SK-N-SH (cell line): Measurements from ENCODE around the gene ATP6V1F. TPM values are rescaled to one million over a fixed set of nuclear protein-coding genes. Genes with fewer than 3 reads are reported as not detected.

Source experiments
- CTCF ChIA-PET: fragments of 300-600, 350-600 bp; formaldehyde crosslinking; extraction: SDS; loops from one replicate; lab custom pipeline; 2021; lab: Yijun Ruan, JAX
- POLR2A ChIA-PET: fragments of 350-600 bp; sonication (Branson Sonifier 250); formaldehyde crosslinking; extraction: SDS; loops from one replicate; lab custom pipeline; 2020; ENCODE audit warnings: antibody characterized with exemption, inconsistent platforms; lab: Yijun Ruan, JAX
- DNase-seq: peaks from one replicate; pipeline ENCODE4 v3.0.0; 2012
- H2AFZ ChIP-seq: fragments of 200-600 bp; sonication (generic); 2 replicates; pipeline ENCODE4 v1.8.1; 2016; ENCODE audit warnings: antibody characterized with exemption, mild to moderate bottlenecking, low read depth
- H3F3A ChIP-seq: fragments of 200-600 bp; sonication (generic); replicated peaks from 2 replicates; pipeline ENCODE3; 2016; ENCODE audit warnings: antibody characterized with exemption, mild to moderate bottlenecking; ENCODE audit not compliant: insufficient read depth
- H3K27ac ChIP-seq, 2 experiments: fragments of 200-500 bp in 1 of 2; fragments of 200-600 bp in 1 of 2; sonication (Bioruptor generic) in 1 of 2; sonication (generic), shearing (Covaris generic) in 1 of 2; 2 replicates each; pipeline versions ENCODE4 v1.5.1 to v1.6.1; 2014 to 2016; ENCODE audit warnings: low read depth in 2 of 2, inconsistent platforms in 1 of 2, low read length in 1 of 2, mild to moderate bottlenecking in 1 of 2, mixed read lengths in 1 of 2
- H3K27me3 ChIP-seq: fragments of 200-600 bp; sonication (generic), shearing (Covaris generic); 2 replicates; pipeline ENCODE4 v1.6.1; 2016; ENCODE audit warnings: mixed run types; ENCODE audit not compliant: insufficient read depth
- H3K36me3 ChIP-seq, 2 experiments: fragments of 200-500 bp in 1 of 2; fragments of 200-600 bp in 1 of 2; sonication (Bioruptor generic) in 1 of 2; sonication (generic) in 1 of 2; replicated peaks in 1 of 2; 2 replicates each; pipeline versions ENCODE3 to v1.5.1; 2014 to 2016; ENCODE audit warnings: low read length in 1 of 2, mild to moderate bottlenecking in 1 of 2; ENCODE audit not compliant: insufficient read depth in 2 of 2, control insufficient read depth in 1 of 2
- H3K4me1 ChIP-seq, 2 experiments: fragments of 200-500 bp in 1 of 2; fragments of 200-600 bp in 1 of 2; sonication (Bioruptor generic) in 1 of 2; sonication (generic), shearing (Covaris generic) in 1 of 2; 2 replicates each; pipeline versions ENCODE4 v1.5.1 to v1.6.1; 2014 to 2016; ENCODE audit warnings: low read depth in 1 of 2, low read length in 1 of 2, mixed run types in 1 of 2; ENCODE audit not compliant: insufficient read depth in 2 of 2, control insufficient read depth in 1 of 2
- H3K4me2 ChIP-seq: fragments of 200-600 bp; sonication (generic), shearing (Covaris generic); 2 replicates; pipeline ENCODE4 v1.6.1; 2017; ENCODE audit warnings: mixed run types
- H3K4me3 ChIP-seq, 2 experiments: fragments of 200-500 bp in 1 of 2; fragments of 200-600 bp in 1 of 2; sonication (Bioruptor generic) in 1 of 2; sonication (generic), shearing (Covaris generic) in 1 of 2; 2 replicates each; pipeline versions ENCODE4 v1.5.1 to v1.8.1; 2014 to 2016; ENCODE audit warnings: low read depth in 2 of 2, inconsistent platforms in 1 of 2, low read length in 1 of 2, mild to moderate bottlenecking in 1 of 2, mixed read lengths in 1 of 2, moderate library complexity in 1 of 2
- H3K79me2 ChIP-seq: fragments of 200-600 bp; sonication (generic); 2 replicates; pipeline ENCODE4 v1.8.1; 2017; ENCODE audit warnings: mild to moderate bottlenecking; ENCODE audit not compliant: insufficient read depth
- H3K9ac ChIP-seq: fragments of 200-600 bp; sonication (generic); 2 replicates; pipeline ENCODE4 v1.6.1; 2017; ENCODE audit warnings: mixed run types
- H3K9me2 ChIP-seq: fragments of 200-600 bp; sonication (generic); 2 replicates; pipeline ENCODE4 v1.6.1; 2017; ENCODE audit warnings: mixed run types
- H3K9me3 ChIP-seq: fragments of 200-600 bp; sonication (generic); 2 replicates; pipeline ENCODE4 v1.6.1; 2017; ENCODE audit warnings: mixed run types, mild to moderate bottlenecking, moderate library complexity
- H4K20me1 ChIP-seq: fragments of 200-600 bp; sonication (generic); 2 replicates; pipeline ENCODE4 v1.6.1; 2017; ENCODE audit warnings: mild to moderate bottlenecking, mixed run types; ENCODE audit not compliant: insufficient read depth
- ELF1 ChIP-seq: IDR thresholded peaks from 2 replicates; pipeline ENCODE4 v1.4.0; 2012
- FOSL2 ChIP-seq: IDR thresholded peaks from 2 replicates; pipeline ENCODE4 v1.4.0; 2012; ENCODE audit warnings: low read depth, mild to moderate bottlenecking, moderate library complexity, borderline replicate concordance
- FOXJ3 ChIP-seq: sonication (generic); formaldehyde crosslinking; IDR thresholded peaks from 2 replicates; pipeline ENCODE4 v1.5.1; 2020; ENCODE audit warnings: mild to moderate bottlenecking, missing genetic modification reagents
- FOXM1 ChIP-seq: IDR thresholded peaks from 2 replicates; pipeline ENCODE4 v1.4.0; 2012; ENCODE audit warnings: low read depth, mild to moderate bottlenecking
- GABPA ChIP-seq: IDR thresholded peaks from 2 replicates; pipeline ENCODE4 v1.4.0; 2012; ENCODE audit warnings: low read depth, mild to moderate bottlenecking
- NFIC ChIP-seq: IDR thresholded peaks from 2 replicates; pipeline ENCODE4 v1.4.0; 2012; ENCODE audit warnings: borderline replicate concordance
- NRF1 ChIP-seq: IDR thresholded peaks from 2 replicates; pipeline ENCODE4 v1.6.1; 2012; ENCODE audit warnings: low read depth, mild to moderate bottlenecking, low read length
- POLR2AphosphoS5 ChIP-seq: IDR thresholded peaks from 2 replicates; pipeline ENCODE4 v1.6.1; 2012; ENCODE audit warnings: low read depth, low read length
- RCOR1 ChIP-seq: fragments of 150-350 bp; IDR thresholded peaks from 2 replicates; pipeline ENCODE4 v1.6.1; 2017; ENCODE audit warnings: antibody characterized with exemption, low read length
- RFX5 ChIP-seq: IDR thresholded peaks from 2 replicates; pipeline ENCODE4 v1.6.1; 2012; ENCODE audit warnings: mild to moderate bottlenecking, improper control_type of control experiment, low read length
- RXRA ChIP-seq: IDR thresholded peaks from 2 replicates; pipeline ENCODE4 v1.4.0; 2012; ENCODE audit warnings: low read depth, mild to moderate bottlenecking, borderline replicate concordance
- SIN3A ChIP-seq: IDR thresholded peaks from 2 replicates; pipeline ENCODE4 v1.6.1; 2012; ENCODE audit warnings: low read depth, mild to moderate bottlenecking, low read length, moderate library complexity, borderline replicate concordance
- SMC3 ChIP-seq: IDR thresholded peaks from 2 replicates; pipeline ENCODE4 v1.6.1; 2012; ENCODE audit warnings: low read depth, low read length, improper control_type of control experiment
- TAF1 ChIP-seq: IDR thresholded peaks from 2 replicates; pipeline ENCODE4 v1.6.1; 2012; ENCODE audit warnings: low read depth, mild to moderate bottlenecking, low read length, moderate library complexity, borderline replicate concordance
- TCF12 ChIP-seq: IDR thresholded peaks from 2 replicates; pipeline ENCODE4 v1.4.0; 2012
- TEAD4 ChIP-seq: IDR thresholded peaks from 2 replicates; pipeline ENCODE4 v1.4.0; 2012; ENCODE audit warnings: mild to moderate bottlenecking, borderline replicate concordance; ENCODE audit not compliant: insufficient read depth
- YY1 ChIP-seq: IDR thresholded peaks from 2 replicates; pipeline ENCODE4 v1.4.0; 2012; ENCODE audit warnings: low read depth, mild to moderate bottlenecking
- WGBS: methylation state at CpG from one replicate; pipeline ENCODE4 v1.1.6; 2017; ENCODE audit warnings: low lambda C conversion rate; 5-methylcytosine and 5-hydroxymethylcytosine counted together
- polyA plus RNA-seq, 3 experiments: library from polyadenylated mRNA; depleted of rRNA; stranded (reverse); fragments of >200 nt; gene quantifications; 2 replicates each; pipeline ENCODE4 v1.2.3, GENCODE V29; 2012
- TF ChIP-seq, protein P1 (sequence below): IDR thresholded peaks from 2 replicates; pipeline ENCODE4 v1.4.0; 2012; ENCODE audit warnings: low read depth
- TF ChIP-seq, protein P2 (sequence below): IDR thresholded peaks from 2 replicates; pipeline ENCODE4; 2012
- TF ChIP-seq, protein P3 (sequence below): fragments of 150-350 bp; IDR thresholded peaks from 2 replicates; pipeline ENCODE4 v1.6.1; 2016; ENCODE audit warnings: mild to moderate bottlenecking, low read depth, low read length
- TF ChIP-seq, protein P4 (sequence below): IDR thresholded peaks from 2 replicates; pipeline ENCODE4 v1.4.0; 2012; ENCODE audit warnings: low read depth, borderline replicate concordance

The ATP6V1F gene
- polyA plus RNA-seq, 1 of the 3 experiments (the other 2 are of a cell fraction) = 495 TPM

DNA sequence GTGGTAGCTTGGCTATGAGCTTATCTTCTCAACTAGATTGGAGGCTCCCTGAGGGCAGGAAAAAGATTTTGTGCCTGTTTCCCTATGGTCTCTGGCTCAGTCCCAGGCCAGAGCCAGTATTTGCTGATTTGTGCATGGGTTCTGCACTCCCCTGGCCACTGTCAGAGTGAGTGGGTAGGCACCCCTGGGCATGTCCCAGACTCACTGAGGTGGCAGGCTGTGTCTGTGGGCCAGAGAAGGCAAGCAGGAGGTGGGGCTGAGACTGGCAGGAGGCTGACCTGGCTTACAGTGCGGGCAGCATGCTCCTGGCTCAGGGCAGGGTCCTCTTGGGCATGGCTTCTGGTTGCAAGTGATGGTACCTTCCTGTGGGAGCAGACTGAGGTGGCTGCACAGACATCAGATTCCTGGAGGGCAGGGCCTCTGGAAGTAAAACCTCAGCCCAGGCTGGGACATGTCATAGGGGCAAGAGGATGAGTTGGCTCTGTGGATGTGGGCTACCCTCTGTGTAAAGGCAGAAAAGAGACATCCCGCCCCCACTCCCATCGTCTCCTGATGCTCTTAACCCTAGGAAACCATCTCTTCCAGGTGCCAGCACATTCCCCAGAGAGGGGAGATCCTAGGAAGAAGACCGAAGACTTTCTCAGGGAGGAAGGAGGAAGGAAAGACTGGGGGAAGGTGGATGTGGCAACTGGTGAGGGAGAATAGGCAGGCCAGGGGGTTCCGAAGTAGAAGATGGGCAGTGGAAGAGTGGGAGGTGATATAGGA, 43.5 kb downstream of the ATP6V1F start:
- Histone ChIP-seq H3K27me3 (peaks cover 8% of the 10 kb centered on the region; the same call in 1 of the 2 replicates), H3K9ac (no peak overlapping the region), H3K9me3 (no peaks in the 10 kb centered on the region), H4K20me1 (no peaks in the 10 kb centered on the region), H3K36me3 (no peaks in the 10 kb centered on the region), H3K4me3 (no peak overlapping the region), H3K4me2 (no peak overlapping the region), H3F3A (no peaks in the 10 kb centered on the region), H3K9me2 (no peaks in the 10 kb centered on the region), H3K27ac (no peak overlapping the region), H3K79me2 (no peaks in the 10 kb centered on the region), H2AFZ (no peak overlapping the region), H3K4me1 (peaks cover 0 to 9% of the 10 kb centered on the region in 2 experiments; a peak in 1 of 4 replicates)
- peak; percentile 30 for DNase-seq
- ChIA-PET POLR2A (no interaction called here), CTCF (interaction anchor here (0.9 to 6.8 kb wide), 7 partner anchors 19 to 490 kb away, joined by 3 to 137 read pairs (median 5); no protein-coding TSS in a partner anchor)
- TF ChIP-seq ELF1 (no peak), NRF1 (no peak), FOSL2 (no peak), FOXJ3 (CRISPR knock-in tag) (no peak), NFIC (no peak), RCOR1 (no peak), SMC3 (no peak)
- TF ChIP-seq, protein P1, sequence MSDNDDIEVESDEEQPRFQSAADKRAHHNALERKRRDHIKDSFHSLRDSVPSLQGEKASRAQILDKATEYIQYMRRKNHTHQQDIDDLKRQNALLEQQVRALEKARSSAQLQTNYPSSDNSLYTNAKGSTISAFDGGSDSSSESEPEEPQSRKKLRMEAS = no peak
- TF ChIP-seq, protein P2, sequence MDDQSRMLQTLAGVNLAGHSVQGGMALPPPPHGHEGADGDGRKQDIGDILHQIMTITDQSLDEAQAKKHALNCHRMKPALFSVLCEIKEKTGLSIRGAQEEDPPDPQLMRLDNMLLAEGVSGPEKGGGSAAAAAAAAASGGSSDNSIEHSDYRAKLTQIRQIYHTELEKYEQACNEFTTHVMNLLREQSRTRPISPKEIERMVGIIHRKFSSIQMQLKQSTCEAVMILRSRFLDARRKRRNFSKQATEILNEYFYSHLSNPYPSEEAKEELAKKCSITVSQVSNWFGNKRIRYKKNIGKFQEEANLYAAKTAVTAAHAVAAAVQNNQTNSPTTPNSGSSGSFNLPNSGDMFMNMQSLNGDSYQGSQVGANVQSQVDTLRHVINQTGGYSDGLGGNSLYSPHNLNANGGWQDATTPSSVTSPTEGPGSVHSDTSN = no peak
- WGBS = 57% methylated on average over 5 of the region's 5 CpGs

DNA sequence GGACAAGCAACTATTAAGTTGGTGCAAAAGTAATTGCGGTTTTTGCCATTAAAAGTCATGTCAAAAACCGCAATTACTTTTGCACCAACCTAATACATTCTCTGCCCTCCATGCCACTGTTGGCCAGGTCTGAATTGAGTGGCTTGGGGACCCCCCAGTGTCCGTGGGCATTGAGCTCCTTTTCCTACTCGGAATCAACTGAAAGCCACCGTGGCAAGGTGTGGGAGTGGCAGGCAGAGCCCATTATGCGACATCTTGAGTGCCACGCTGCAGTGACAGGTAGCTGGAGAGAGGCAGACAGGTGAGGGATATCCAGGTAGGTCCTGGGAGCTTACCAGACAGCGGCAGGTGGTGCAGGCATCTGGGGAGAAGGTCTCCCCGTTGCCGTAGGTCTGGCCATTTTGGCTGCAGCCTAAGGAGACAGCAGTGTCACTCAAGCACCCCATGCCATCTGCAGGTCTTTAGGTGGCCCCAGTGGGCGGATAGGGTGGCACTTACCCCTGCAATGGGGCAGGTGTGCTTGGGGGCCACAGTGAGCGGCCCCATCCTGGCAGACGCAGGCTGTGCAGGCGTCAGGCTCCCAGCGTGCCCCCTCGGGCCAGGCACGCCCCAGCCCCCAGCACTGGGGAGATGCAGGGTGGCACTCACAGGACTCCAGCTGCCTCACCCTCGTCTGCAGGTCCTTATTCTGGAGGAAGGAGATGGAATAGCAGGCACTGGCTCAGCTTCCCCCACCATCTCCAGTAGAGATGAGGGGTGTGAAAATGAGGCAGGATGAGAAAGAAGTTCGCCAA, 44.3 kb downstream of the ATP6V1F start:
- no peak overlapping the region for H2AFZ ChIP-seq
- H3K36me3 ChIP-seq = no peaks in the 10 kb centered on the region
- H3F3A ChIP-seq = no peaks in the 10 kb centered on the region
- H3K9ac ChIP-seq = no peak overlapping the region
- peaks cover 8% of the 10 kb centered on the region; the same call in 1 of the 2 replicates for H3K27me3 ChIP-seq
- no peak overlapping the region for H3K4me3 ChIP-seq
- H3K27ac ChIP-seq = no peak overlapping the region
- 59% methylated on average over 17 of the region's 19 CpGs for WGBS
- H4K20me1 ChIP-seq = no peaks in the 10 kb centered on the region
- no peaks in the 10 kb centered on the region for H3K9me3 ChIP-seq
- H3K9me2 ChIP-seq = no peaks in the 10 kb centered on the region
- H3K4me2 ChIP-seq = no peak overlapping the region
- POLR2A ChIA-PET = no interaction called here
- CTCF ChIA-PET = interaction anchor here (0.9 to 6.2 kb wide), 8 partner anchors 13 to 257 kb away, joined by 3 to 69 read pairs (median 3); no protein-coding TSS in a partner anchor
- peak; percentile 30 for DNase-seq
- no peaks in the 10 kb centered on the region for H3K79me2 ChIP-seq
- H3K4me1 ChIP-seq = peaks cover 0 to 9% of the 10 kb centered on the region in 2 experiments; a peak in 1 of 4 replicates
- TF ChIP-seq TAF1 (no peak), TEAD4 (no peak), FOXJ3 (CRISPR knock-in tag) (no peak), SIN3A (no peak), YY1 (no peak), RXRA (no peak), RFX5 (no peak), TCF12 (no peak), GABPA (no peak), RCOR1 (no peak), POLR2AphosphoS5 (no peak), NRF1 (no peak), ELF1 (no peak), FOXM1 (no peak)
- TF ChIP-seq, protein P1 = no peak
- TF ChIP-seq, protein P3, sequence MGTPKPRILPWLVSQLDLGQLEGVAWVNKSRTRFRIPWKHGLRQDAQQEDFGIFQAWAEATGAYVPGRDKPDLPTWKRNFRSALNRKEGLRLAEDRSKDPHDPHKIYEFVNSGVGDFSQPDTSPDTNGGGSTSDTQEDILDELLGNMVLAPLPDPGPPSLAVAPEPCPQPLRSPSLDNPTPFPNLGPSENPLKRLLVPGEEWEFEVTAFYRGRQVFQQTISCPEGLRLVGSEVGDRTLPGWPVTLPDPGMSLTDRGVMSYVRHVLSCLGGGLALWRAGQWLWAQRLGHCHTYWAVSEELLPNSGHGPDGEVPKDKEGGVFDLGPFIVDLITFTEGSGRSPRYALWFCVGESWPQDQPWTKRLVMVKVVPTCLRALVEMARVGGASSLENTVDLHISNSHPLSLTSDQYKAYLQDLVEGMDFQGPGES = no peak
- TF ChIP-seq, protein P4, sequence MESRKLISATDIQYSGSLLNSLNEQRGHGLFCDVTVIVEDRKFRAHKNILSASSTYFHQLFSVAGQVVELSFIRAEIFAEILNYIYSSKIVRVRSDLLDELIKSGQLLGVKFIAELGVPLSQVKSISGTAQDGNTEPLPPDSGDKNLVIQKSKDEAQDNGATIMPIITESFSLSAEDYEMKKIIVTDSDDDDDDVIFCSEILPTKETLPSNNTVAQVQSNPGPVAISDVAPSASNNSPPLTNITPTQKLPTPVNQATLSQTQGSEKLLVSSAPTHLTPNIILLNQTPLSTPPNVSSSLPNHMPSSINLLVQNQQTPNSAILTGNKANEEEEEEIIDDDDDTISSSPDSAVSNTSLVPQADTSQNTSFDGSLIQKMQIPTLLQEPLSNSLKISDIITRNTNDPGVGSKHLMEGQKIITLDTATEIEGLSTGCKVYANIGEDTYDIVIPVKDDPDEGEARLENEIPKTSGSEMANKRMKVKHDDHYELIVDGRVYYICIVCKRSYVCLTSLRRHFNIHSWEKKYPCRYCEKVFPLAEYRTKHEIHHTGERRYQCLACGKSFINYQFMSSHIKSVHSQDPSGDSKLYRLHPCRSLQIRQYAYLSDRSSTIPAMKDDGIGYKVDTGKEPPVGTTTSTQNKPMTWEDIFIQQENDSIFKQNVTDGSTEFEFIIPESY = no peak
